ENCODE measurements around the gene UBALD1. TPM values are rescaled to one million over a fixed set of nuclear protein-coding genes. Genes with fewer than 3 reads are reported as not detected.
"Not testable (repeated sequence)": the region's sequence is repeated elsewhere in the genome, so short reads cannot be mapped to it uniquely, and the experiment has no call there.

Gene UBALD1
- 12.4 and 15.6 TPM in 2 replicates for total RNA-seq (2014; rRNA removed; shearing (Covaris generic))

DNA sequence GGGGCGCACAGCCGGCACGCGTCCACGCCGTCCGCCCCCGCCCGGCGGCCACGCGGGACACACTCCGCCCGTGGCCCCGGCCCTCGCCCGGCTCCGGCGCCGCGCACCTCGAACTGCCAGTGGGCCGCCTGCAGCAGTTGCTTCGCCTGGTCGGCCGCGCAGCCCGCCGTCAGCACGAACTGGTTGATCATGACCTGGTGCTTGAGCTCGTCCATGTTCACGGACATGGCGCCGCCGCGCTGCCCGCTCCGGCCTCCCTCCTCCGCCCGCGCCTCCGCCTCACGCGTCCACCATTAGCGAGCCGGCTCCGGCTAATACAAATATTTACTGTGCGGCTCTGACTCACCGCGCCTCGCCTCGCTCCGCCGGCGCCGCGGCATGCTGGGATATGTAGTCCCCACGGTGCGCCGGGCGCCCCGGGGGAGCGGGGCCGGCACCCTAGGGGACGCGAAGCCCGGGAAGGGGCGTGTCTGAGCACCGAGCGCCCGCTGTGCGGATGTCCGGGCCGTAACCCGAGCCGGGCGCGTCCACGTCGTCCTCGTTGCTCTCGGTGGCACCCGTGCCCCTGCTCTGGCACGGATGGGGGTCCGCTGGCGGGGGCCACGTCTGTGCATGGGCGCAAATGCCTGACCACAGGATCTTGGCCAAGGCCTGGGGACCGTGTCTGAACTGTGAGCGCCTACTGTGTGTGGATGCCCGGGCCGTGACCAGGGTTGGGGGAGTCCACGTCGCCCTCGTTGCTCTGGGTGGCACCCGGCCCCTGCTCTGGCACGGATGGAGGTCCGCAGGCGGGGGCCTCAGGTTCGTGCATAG, at the start of gene UBALD1:
Gene UBALD1 (minus strand): TSS at position 318 of the 813 bp plus-strand sequence. CDS start 91 bp downstream, at position 227.
- DNase-seq (ENCODE audit: low spot score): peak; percentile 84
- in situ Hi-C loops (cut with HindIII; ENCODE audit: low sequenced_read_pairs): no loop called here

GRCh38 chr16:4663777-4664465, 49.2 kb upstream of the UBALD1 start:
- DNase-seq (ENCODE audit: low spot score): no peak
- in situ Hi-C loops (cut with HindIII; ENCODE audit: low sequenced_read_pairs): no loop called here

DNA sequence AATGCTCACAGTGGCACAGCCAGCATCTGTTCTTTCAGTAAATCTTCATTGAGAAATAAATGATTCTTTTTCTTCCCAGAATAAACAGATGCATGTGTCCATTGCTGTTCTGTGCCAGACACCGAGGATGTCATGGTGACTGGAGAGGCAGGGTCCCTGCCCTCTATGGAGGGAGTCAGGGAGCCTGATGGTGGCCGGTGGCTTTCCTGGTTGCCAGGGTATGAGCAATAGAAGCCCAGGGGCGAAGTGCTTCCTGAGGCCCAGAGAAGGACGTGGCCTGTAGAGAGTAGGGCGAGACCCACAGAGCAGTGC, 48.7 kb upstream of the UBALD1 start:
- no peak for DNase-seq (ENCODE audit: low spot score)
- in situ Hi-C loops (cut with HindIII; ENCODE audit: low sequenced_read_pairs): no loop called here

DNA sequence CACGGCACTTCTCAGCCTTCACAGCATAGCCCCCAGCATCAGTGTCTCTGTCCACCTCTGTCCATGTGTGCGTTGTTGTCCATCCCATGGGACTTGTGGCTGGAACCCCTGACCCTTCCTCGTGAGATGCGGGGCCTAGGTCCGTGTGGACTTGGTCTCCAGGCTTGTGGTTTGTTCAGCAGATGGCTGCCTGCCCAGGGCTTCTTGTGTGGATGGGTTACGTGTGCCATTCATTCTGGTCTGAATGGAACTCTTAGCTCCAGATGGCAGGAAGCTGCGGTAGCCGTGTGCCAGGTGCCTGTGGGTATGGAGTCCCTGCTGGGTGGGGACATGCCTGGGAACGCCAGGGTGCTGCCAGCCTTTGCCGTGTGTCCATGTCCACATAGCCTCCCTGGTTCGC, 47.0 kb upstream of the UBALD1 start:
- in situ Hi-C loops (cut with HindIII; ENCODE audit: low sequenced_read_pairs): no loop called here
- DNase-seq (ENCODE audit: low spot score): peak; percentile 85

GRCh38 chr16:4660454-4661007, 45.8 kb upstream of the UBALD1 start:
- DNase-seq (ENCODE audit: low spot score): no peak
- in situ Hi-C loops (cut with HindIII; ENCODE audit: low sequenced_read_pairs): no loop called here

GRCh38 chr16:4659363-4660353, 45.0 kb upstream of the UBALD1 start:
- DNase-seq (ENCODE audit: low spot score): no peak
- in situ Hi-C loops (cut with HindIII; ENCODE audit: low sequenced_read_pairs): no loop called here

DNA sequence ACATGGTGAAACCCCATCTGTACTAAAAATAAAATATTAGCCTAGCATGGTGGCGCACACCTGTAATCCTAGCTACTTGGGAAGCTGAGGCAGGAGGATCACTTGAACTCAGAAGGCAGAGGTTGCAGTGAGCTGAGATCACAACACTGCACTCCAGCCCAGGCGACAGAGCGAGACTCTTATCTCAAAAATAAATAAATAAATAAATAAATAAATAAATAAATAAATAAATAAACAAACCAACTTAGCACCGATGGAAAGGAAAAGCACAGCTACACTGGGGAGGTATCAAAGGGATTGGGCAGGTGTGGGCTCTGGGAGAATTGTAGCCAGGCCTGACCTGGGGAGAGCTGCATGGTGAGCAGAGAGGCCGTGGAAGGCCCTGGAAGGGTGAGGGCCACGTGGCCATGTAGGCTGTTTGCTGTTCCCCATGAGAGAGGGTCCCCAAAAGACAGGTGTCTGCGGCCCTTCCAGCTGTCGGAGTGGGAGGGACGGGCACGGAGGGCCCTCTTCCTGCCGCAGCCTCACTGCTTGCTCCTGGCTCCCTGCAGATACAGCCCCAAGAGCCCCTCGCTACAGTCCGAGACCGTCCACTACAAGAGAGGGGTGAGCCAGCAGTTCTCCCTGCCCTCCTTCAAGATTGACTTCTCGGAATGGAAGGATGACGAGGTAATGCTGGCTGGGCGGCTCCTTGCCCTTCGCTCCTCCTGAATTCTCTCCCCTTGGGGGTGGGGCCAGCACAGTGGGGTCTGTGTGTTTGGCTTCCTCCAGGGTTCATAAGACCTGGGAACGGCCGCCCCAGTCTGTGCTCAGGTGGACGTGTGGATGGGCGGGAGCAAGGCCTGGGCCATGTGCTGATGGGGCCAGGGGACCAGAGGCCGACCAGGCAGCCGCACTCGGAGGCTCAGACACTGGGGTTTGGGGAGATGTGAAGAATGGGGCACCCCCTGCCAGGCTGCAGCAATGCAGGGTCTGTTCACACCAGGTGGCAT, 42.3 kb upstream of the UBALD1 start:
- in situ Hi-C loops (cut with HindIII; ENCODE audit: low sequenced_read_pairs): no loop called here
- no peak for DNase-seq (ENCODE audit: low spot score)

DNA sequence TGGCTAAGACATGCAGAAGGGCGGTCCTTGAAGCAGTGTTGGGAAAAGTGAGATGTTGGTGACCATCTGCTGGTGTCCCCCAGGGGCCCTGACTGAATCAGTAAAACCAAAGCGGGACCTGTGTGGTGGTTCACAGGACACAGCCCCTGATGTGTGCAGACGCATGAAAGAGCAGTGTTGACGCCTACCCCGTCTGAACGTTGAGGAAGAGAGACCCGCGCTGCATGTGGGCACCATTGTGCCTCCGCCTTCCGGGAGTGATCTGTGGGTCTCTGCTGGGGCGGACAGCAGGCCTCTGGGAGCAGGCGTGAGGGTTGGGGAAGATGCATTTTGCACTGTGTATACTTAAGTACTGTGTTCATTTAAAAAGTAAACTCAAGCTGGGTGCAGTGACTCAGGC, 41.5 kb upstream of the UBALD1 start:
- no peak for DNase-seq (ENCODE audit: low spot score)
- in situ Hi-C loops (cut with HindIII; ENCODE audit: low sequenced_read_pairs): no loop called here

DNA sequence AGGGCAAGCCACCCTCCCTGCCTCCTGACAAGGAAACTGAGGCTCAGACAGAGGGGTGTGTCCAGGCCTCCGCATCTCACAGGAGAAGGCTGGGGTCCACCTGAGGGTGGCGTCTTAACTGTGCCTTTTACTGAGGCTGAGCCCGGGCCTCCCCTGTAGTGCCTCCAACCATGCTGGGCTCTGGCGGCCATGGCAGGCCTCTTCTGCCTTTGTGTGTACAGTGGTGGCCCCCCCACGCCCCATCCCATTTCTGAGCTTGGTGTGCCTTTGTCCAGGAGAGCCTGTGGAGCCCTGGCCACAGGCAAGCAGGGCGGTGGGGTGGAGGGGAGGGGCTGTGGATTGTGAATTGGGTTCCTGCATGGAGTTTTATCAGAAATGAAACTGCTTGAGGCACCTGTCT, 41.1 kb upstream of the UBALD1 start:
- no peak for DNase-seq (ENCODE audit: low spot score)
- in situ Hi-C loops (cut with HindIII; ENCODE audit: low sequenced_read_pairs): no loop called here

GRCh38 chr16:4654964-4655590, 40.4 kb upstream of the UBALD1 start:
- no peak for DNase-seq (ENCODE audit: low spot score)
- in situ Hi-C loops (cut with HindIII; ENCODE audit: low sequenced_read_pairs): no loop called here

DNA sequence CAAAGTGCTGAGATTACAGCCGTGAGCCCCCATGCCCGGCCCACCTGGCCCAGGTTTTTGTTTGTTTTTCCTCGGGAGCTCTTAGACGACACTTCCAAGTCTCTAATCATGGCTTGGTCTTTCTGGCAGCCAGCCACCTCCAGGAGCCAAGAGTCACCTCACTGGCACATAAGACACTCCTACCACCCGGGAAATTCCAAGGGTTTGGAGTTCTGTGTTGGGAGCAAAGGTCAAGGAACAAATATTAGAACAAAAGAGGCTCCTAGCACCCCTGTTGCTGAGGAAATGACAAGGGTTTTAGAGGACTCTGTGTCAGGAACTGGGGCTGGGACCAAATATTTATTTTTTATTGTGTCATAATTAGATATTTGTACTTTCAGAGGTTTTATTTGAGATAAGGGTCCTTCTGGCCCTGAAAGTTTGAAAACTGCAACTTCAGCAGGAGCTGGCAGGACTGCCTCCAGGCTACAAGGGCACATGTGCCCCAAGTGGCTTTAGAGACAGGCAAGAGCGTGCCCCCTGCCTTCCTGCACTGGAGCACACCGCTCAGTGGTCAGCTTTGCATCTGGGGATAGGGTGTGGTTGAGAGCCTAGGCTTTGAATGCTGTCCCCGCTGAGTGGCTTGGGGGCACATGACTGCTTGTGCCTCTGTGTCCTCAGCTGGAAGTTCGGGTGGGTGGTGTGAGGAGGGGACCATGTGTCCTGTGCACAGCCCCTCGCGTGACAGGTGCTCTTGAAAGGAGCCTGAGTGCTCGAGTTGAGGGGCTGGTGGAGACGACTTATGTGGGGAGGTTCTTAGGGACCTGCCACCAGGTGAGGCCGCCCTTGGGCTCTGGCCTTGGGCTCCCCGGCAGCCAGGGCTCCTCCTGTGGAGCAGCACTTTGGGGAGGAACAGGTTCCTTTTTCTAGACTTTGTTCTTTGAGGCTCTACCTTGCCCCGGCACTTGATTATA, 39.6 kb upstream of the UBALD1 start:
- no peak for DNase-seq (ENCODE audit: low spot score)
- in situ Hi-C loops (cut with HindIII; ENCODE audit: low sequenced_read_pairs): no loop called here

DNA sequence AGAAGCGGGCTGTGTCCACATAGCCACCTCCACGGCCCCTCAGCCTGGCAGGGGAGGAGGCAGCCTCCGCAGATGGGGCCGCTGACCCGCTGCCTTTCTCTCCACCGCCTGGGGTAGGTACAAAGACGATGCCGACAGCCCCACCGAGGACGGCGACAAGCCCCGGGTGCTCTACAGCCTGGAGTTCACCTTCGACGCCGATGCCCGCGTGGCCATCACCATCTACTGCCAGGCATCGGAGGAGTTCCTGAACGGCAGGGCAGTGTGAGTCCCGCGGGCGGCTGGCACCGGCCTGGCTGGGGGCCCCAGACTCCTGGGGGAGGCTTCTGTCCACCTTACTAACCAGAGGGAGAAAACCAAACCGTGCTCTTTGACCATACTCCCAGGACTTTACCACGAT, 37.9 kb upstream of the UBALD1 start:
- in situ Hi-C loops (cut with HindIII; ENCODE audit: low sequenced_read_pairs): no loop called here
- no peak for DNase-seq (ENCODE audit: low spot score)

GRCh38 chr16:4651827-4652226, 37.1 kb upstream of the UBALD1 start:
- in situ Hi-C loops (cut with HindIII; ENCODE audit: low sequenced_read_pairs): no loop called here
- DNase-seq (ENCODE audit: low spot score): no peak

DNA sequence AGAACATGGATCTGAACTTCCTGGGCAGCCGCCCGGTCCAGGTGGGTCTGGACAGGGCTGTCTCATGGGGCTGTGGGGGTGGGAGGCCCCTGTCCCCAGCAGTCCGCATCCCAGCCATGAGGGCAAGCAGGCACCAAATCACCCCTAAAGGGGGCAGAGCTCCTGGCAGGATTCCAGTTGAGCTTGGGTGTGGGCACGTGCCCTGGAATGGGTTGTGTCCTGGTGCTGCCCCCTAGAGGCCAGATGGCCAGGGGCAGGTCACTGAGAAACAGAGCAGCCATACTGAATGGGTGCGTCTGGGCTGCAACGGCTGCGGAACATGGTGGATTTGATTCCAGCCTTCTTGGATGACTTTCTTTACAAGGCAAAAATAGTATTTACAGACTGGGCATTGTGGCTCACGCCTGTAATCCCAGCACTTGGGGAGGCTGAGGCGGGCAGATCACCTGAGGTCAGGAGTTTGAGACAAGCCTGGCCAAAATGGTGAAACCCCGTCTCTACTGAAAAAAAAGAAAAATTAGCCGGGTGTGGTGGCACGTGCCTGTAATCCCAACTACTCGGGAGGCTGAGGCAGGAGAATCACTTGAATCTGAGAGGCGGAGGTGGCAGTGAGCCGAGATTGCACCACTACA, 35.9 kb upstream of the UBALD1 start:
- in situ Hi-C loops (cut with HindIII; ENCODE audit: low sequenced_read_pairs): not testable (repeated sequence)
- DNase-seq (ENCODE audit: low spot score): peak; percentile 30

DNA sequence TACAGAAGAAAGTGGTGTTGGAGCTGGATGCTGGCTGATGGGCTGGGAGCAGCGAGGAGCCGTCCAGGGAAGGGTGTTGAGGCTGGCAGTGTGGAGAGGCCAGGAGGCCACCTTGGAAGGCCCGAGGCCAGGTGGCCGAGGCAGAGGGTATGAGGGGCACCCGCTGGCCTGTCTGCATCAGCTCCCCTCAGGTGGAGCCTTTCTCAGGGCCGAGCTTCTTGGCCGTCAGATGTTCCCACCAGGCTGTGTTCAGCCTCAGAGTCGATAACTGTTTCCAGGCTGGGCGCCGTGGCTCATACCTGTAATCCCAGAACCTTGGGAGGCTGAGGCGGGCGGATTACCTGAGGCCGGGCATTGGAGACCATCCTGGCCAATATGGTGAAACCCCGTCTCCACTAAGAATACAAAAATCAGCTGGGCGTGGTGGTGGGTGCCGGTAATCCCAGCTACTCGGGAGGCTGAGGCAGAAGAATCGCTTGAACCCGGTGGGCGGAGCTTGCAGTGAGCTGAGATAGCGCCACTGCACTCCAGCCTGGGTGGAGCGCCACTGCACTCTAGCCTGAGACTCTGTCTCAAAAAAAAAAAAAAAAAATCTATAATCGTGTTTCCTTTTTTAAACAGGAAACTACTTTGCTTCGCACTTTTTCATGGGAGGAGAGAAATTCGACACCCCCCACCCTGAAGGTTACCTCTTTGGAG, 35.2 kb upstream of the UBALD1 start:
- no peak for DNase-seq (ENCODE audit: low spot score)
- in situ Hi-C loops (cut with HindIII; ENCODE audit: low sequenced_read_pairs): no loop called here

- in situ Hi-C loops (cut with HindIII; ENCODE audit: low sequenced_read_pairs): no loop called here
- no peak for DNase-seq (ENCODE audit: low spot score)
These were observed 34.2 kb upstream of the UBALD1 start for GRCh38 chr16:4648917-4649316.
